Fibroblast of mammary gland (primary cell): Measurements from ENCODE around the gene UST.

ENCODE experiments used
- DNase-seq: peaks from one replicate; pipeline ENCODE4 v3.0.0-alpha.2; 2010; ENCODE audit warnings: low read depth
- H3K4me3 ChIP-seq: 2 replicates; pipeline ENCODE4 v1.5.1; 2011; ENCODE audit warnings: low read depth, mild to moderate bottlenecking, low read length, moderate library complexity; ENCODE audit not compliant: control insufficient read depth
- CTCF ChIP-seq: conservative IDR thresholded peaks from 2 replicates; pipeline ENCODE4 v1.5.1; 2011; ENCODE audit warnings: low read depth, low read length, inconsistent platforms; ENCODE audit not compliant: control insufficient read depth, insufficient read depth

Gene UST

GRCh38 chr6:148765898-148766808 is 19.3 kb downstream of the UST start:
- TF ChIP-seq CTCF = no peak
- no peak for DNase-seq
- H3K4me3 ChIP-seq = no peak overlapping the region

- no peak overlapping the region for H3K4me3 ChIP-seq
- DNase-seq = no peak
- no peak for TF ChIP-seq CTCF
These were observed 21.9 kb downstream of the UST start for GRCh38 chr6:148768646-148769270.

GRCh38 chr6:148769304-148769968 is 22.6 kb downstream of the UST start:
- DNase-seq = no peak
- no peak overlapping the region for H3K4me3 ChIP-seq
- TF ChIP-seq CTCF = no peak

GRCh38 chr6:148770408-148771211 is 23.8 kb downstream of the UST start:
- no peak for TF ChIP-seq CTCF

GRCh38 chr6:148771212-148771601 is 24.4 kb downstream of the UST start:
- no peak overlapping the region for H3K4me3 ChIP-seq
- no peak for TF ChIP-seq CTCF
- no peak for DNase-seq

More at GRCh38 chr6:148770408-148771211, 23.8 kb downstream of the UST start:
- DNase-seq = no peak
- H3K4me3 ChIP-seq = no peak overlapping the region
